HG02981 (cell line): ENCODE measurements around the gene EEPD1.
"Not testable (repeated sequence)": the region's sequence is repeated elsewhere in the genome, so short reads cannot be mapped to it uniquely, and the experiment has no call there.

Experiments
- ATAC-seq: cut with Tn5 transposase; IDR thresholded peaks from one replicate; pipeline ENCODE4 v1.9.1; 2021; ENCODE audit warnings: mild to moderate bottlenecking, moderate library complexity; ENCODE audit not compliant: unreplicated experiment

The EEPD1 gene

GRCh38 chr7:36210291-36210922 is 57.4 kb downstream of the EEPD1 start:
- no peak for ATAC-seq

DNA sequence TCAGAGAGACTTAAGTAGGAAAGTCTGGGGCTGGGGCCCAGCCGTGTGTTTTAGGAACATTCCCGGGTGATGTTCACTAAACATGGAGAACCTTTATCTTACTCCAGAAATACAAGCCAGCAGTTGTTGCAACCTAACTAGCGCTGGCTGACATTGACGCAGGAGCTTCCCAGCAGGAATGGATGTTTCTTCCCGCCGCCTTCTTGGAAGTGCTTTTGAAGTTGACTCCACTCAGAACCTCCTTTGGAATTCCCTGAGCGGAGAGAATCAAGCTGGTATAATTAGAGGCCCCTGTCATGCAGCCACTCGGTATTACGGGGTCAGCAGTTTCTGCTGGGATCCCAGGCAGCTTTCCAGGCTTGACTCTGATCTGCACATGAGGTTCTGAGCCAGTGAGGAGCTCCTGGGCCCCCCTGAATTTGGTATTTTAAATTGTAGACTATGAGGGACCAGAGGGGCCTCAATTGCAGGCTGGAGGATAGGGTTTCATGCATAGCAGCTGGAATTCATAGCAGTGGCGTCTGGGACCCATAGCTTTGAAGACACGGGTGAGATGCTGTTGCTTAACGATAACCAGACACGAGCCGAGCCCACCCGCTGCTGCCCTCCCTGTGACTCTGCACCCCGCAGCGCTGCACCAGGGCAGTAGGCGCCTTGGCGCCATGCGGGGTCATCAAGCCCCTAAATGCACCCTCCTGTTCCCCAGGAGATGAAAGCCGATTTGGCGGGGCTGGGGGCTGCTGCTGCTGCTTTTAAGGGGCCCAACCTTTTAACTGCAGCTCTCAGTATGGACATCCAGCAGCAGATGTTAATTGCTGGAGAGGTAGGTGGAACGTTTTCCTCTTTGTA is 61.8 kb downstream of the EEPD1 start:
- ATAC-seq: no peak

- ATAC-seq: no peak
Measured at GRCh38 chr7:36215457-36215765, 62.4 kb downstream of the EEPD1 start.

DNA sequence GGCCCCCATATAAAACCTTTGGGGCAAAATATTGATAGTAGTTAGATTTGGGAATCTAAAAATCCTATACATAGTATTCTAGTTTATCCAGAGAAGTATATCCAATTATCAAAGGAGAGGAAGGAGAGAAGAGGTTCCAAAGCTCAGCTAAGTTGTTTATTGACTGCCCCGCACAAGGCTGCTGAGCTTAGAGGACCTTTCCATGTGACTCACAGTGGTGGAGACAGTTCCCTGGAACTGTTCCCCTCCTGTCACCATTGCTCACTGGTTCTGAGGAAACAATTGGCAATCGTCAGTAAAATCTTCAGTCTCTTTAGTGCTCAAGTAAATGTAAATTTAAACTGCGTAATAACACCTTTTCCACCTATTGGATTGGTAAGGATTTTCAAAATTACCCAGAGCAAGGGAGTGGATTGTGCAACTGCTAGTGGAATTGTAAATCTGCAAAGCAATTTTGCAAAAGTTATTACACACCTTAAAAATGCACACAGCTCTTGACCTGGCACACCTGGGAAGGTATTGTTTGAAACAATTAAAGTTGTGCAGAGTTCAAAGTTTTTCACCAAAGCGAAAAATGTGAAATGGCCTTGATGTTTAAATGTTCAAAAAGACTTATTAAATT is 63.1 kb downstream of the EEPD1 start:
- ATAC-seq: no peak

- no peak for ATAC-seq
Measured at GRCh38 chr7:36217211-36217960, 64.3 kb downstream of the EEPD1 start.

- no peak for ATAC-seq
Measured at GRCh38 chr7:36217961-36218284, 64.9 kb downstream of the EEPD1 start.

DNA sequence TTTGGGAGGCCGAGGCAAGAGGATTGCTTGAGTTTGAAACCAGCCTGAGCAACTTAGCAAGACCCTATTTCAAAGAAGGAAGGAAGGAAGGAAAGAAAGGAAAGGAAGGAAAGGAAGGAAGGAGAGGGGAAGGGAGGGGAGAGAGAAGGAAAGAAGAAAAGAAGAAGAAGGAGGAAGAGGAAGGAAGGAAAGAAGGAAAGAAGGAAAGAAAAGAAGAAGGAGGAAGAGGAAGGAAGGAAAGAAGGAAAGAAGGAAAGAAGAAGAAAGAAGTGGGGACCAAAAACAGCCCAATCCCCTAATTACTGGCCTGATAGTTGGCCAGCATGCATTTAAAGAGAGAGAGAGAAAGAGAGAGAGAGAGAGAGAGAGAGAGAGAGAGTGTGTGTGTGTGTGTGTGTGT is 66.4 kb downstream of the EEPD1 start:
- ATAC-seq: no peak

- no peak for ATAC-seq
Measured at GRCh38 chr7:36223851-36224250, 70.8 kb downstream of the EEPD1 start.

- no peak for ATAC-seq
Measured at GRCh38 chr7:36224934-36225858, 72.1 kb downstream of the EEPD1 start.

GRCh38 chr7:36226151-36226550 is 73.1 kb downstream of the EEPD1 start:
- no peak for ATAC-seq

DNA sequence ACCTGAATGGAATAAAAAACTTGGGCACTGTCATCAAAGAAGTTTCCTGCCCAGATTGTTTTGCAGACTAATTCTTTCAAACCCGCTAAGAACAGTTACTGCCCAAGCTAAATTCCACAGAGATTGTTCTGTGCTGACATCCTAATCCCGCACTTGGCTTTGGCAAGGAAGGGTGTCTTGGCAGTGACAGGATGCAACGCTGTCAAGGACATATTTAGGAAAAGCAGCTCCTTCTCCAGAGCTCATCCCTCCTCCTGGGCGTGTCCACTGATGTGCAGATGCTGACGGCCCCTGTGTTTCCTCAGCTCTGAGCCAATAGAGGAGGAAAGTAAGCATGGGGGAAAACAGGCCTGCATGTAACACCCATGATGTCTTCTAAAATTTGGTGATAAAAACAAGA is 74.2 kb downstream of the EEPD1 start:
- ATAC-seq: no peak

DNA sequence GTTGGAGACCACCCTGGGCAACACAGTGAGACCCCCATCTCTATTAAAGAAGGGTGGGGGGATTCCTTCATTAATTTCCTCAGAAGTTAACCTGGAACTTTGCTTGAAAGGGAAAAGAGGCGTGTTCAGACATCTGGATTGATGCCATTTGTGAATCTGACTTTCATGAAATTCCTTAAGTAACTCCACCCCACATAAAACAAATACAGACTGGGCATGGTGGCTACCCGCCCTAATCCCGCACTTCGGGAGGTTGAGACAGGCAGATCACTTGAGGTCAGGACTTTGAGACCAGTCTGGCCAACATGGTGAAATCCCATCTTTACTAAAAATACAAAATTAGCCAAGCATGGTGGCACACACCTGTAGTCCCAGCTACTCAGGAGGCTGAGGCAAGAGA is 75.0 kb downstream of the EEPD1 start:
- no peak for ATAC-seq

DNA sequence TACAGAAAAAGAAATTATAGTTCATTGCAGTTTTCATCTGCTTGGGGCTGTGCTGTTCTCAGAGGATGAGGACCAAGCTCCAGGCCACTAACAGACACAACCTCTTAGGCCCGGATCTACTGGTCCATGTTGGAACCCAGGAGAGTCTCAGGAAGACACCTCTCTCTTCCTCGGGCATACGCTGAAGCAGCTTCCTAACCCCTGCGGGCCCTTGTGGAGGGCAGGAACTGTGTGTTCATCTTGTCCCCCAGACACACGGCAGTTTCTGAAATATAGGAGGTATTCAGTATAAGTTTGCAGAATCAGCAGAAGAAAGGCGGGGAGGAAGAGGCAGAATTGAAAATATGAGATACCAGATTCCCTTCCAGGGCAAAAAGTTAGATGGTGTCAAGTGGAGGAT is 78.4 kb downstream of the EEPD1 start:
- ATAC-seq: no peak

- no peak for ATAC-seq
Measured at GRCh38 chr7:36232555-36232954, 79.5 kb downstream of the EEPD1 start.

- no peak for ATAC-seq
Measured at GRCh38 chr7:36232971-36233550, 80.0 kb downstream of the EEPD1 start.

GRCh38 chr7:36236073-36236472 is 83.0 kb downstream of the EEPD1 start:
- ATAC-seq: no peak

GRCh38 chr7:36238138-36238537 is 85.1 kb downstream of the EEPD1 start:
- ATAC-seq: no peak

DNA sequence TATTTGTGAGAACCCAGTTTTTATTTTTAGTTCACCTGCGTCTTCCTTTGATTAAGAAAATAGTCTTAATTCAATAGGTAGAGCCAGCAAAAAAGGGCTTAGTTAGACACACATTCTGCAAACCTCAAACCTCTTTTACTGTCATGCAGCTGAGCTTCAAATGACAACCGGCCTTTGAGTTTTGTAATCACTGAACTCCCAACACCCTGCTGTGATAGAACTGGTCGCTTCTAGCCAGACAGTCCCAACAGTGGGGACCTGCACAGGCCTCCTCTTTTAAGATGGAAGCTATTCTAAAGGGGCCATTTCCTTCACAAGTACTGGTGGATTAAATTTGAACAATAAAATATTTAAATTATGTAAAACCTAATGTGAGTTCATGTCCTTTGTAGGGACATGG is 90.3 kb downstream of the EEPD1 start:
- not testable (repeated sequence) for ATAC-seq

GRCh38 chr7:36244001-36244400 is 90.9 kb downstream of the EEPD1 start:
- not testable (repeated sequence) for ATAC-seq

DNA sequence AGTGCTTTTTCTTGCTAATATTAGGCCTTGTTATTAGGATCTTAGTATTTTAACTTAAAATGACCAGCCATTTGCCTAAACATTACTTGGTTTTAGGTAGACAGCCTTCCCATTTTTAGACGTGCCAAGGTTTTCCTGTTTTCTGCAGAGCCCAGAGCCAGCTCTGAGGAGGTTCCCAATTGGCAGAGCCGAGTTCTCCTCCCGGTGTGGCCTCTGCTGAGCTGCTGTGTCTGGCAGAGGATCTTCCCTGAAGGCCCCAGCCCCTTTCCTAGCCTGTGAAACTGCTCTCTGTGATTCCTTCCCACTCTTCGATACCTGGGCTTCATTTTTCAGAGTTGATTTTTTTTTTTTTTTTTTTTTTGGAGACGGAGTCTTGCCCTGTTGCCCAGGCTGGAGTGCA is 91.4 kb downstream of the EEPD1 start:
- no peak for ATAC-seq
